Measurements from ENCODE around the gene OR10H1. TPM values are rescaled to one million over a fixed set of nuclear protein-coding genes. Genes with fewer than 3 reads are reported as not detected.

The OR10H1 gene
- total and polyA plus RNA-seq, 4 donors: under 0.01 TPM; not detected in 3

DNA sequence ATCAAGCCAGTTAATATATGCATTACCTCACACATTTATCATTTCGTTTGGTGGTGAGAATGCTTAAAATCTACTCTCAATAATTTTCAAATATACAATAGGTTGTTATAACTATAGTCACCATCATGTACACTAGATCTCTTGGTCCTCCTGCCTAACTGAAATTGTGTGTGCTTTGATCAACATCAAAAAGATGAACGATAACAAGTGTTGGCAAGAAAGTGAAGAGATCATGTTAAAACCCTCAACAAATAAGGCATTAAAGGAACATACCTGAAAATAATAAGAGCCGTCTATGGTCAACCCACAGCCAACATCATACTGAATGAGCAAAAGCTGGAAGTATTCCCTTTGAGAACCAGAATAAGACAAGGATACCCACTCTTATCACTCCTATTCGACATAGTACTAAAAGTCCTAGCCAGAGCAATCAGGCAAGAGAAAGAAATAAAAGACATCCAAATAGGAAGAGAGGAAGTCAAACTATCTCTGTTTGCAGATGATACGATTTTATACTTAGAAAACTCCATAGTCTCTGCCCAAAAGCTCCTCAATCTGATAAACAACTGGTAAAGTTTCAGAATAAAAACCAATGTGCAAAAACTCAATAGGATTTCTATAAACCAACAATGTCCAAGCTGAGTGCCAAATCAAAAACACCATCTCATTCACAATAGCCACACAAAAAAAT lies 27.9 kb upstream of the OR10H1 start:
- no peak overlapping the region for H3K4me3 ChIP-seq (ENCODE audit: low read depth in 1 of 3, low read length in 3 of 3)
- WGBS: 62% methylated on average over 5 of the region's 5 CpGs
- no peaks in the 10 kb centered on the region for H3K9me3 ChIP-seq (ENCODE audit: control insufficient read depth in 4 of 4, low read length in 3 of 4)
- no peak overlapping the region for H3K9ac ChIP-seq (ENCODE audit: low read depth in 1 of 2, low read length in 2 of 2)
- no peak for DNase-seq (ENCODE audit: low spot score)
- H3K27me3 ChIP-seq (ENCODE audit: control insufficient read depth in 4 of 4, insufficient read depth in 4 of 4, low read length in 3 of 4): no peaks in the 10 kb centered on the region
- H3K27ac ChIP-seq (ENCODE audit: low read depth in 1 of 2, low read length in 2 of 2): no peak overlapping the region
- H3K36me3 ChIP-seq (ENCODE audit: control insufficient read depth in 4 of 4, insufficient read depth in 3 of 4, low read depth in 1 of 4, low read length in 3 of 4): no peaks in the 10 kb centered on the region
- no peaks in the 10 kb centered on the region for H3K4me1 ChIP-seq (ENCODE audit: control insufficient read depth in 4 of 4, insufficient read depth in 4 of 4, low read length in 3 of 4)
- TF ChIP-seq ATF3 (IDR thresholded peaks at IDR 0.05) (no peak), ZBTB33 (IDR thresholded peaks at IDR 0.05) (no peak), FOXA2 (IDR thresholded peaks at IDR 0.05) (no peak), EGR1 (IDR thresholded peaks at IDR 0.05; ENCODE audit: low read depth in 2 of 2) (no peak), TAF1 (conservative IDR thresholded peaks at IDR 0.05) (no peak)
- TF ChIP-seq, protein P1, sequence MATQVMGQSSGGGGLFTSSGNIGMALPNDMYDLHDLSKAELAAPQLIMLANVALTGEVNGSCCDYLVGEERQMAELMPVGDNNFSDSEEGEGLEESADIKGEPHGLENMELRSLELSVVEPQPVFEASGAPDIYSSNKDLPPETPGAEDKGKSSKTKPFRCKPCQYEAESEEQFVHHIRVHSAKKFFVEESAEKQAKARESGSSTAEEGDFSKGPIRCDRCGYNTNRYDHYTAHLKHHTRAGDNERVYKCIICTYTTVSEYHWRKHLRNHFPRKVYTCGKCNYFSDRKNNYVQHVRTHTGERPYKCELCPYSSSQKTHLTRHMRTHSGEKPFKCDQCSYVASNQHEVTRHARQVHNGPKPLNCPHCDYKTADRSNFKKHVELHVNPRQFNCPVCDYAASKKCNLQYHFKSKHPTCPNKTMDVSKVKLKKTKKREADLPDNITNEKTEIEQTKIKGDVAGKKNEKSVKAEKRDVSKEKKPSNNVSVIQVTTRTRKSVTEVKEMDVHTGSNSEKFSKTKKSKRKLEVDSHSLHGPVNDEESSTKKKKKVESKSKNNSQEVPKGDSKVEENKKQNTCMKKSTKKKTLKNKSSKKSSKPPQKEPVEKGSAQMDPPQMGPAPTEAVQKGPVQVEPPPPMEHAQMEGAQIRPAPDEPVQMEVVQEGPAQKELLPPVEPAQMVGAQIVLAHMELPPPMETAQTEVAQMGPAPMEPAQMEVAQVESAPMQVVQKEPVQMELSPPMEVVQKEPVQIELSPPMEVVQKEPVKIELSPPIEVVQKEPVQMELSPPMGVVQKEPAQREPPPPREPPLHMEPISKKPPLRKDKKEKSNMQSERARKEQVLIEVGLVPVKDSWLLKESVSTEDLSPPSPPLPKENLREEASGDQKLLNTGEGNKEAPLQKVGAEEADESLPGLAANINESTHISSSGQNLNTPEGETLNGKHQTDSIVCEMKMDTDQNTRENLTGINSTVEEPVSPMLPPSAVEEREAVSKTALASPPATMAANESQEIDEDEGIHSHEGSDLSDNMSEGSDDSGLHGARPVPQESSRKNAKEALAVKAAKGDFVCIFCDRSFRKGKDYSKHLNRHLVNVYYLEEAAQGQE (IDR thresholded peaks at IDR 0.05): no peak

- WGBS: 62% methylated on average over 11 of the region's 11 CpGs
- no peak for TF ChIP-seq NR2F2 (IDR thresholded peaks at IDR 0.05)
- TF ChIP-seq, protein P2, sequence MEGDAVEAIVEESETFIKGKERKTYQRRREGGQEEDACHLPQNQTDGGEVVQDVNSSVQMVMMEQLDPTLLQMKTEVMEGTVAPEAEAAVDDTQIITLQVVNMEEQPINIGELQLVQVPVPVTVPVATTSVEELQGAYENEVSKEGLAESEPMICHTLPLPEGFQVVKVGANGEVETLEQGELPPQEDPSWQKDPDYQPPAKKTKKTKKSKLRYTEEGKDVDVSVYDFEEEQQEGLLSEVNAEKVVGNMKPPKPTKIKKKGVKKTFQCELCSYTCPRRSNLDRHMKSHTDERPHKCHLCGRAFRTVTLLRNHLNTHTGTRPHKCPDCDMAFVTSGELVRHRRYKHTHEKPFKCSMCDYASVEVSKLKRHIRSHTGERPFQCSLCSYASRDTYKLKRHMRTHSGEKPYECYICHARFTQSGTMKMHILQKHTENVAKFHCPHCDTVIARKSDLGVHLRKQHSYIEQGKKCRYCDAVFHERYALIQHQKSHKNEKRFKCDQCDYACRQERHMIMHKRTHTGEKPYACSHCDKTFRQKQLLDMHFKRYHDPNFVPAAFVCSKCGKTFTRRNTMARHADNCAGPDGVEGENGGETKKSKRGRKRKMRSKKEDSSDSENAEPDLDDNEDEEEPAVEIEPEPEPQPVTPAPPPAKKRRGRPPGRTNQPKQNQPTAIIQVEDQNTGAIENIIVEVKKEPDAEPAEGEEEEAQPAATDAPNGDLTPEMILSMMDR (IDR thresholded peaks at IDR 0.05; ENCODE audit: low read depth, low read length, missing input control): peak; percentile 5
- Histone ChIP-seq H3K36me3 (ENCODE audit: control insufficient read depth in 4 of 4, insufficient read depth in 3 of 4, low read depth in 1 of 4, low read length in 3 of 4) (no peaks in the 10 kb centered on the region), H3K27me3 (ENCODE audit: control insufficient read depth in 4 of 4, insufficient read depth in 4 of 4, low read length in 3 of 4) (no peaks in the 10 kb centered on the region), H3K27ac (ENCODE audit: low read depth in 1 of 2, low read length in 2 of 2) (no peak overlapping the region), H3K4me3 (ENCODE audit: low read depth in 1 of 3, low read length in 3 of 3) (no peak overlapping the region), H3K9me3 (ENCODE audit: control insufficient read depth in 4 of 4, low read length in 3 of 4) (no peaks in the 10 kb centered on the region), H3K4me1 (ENCODE audit: control insufficient read depth in 4 of 4, insufficient read depth in 4 of 4, low read length in 3 of 4) (peaks cover 0 to 4% (median 3%) of the 10 kb centered on the region in 4 donors), H3K9ac (ENCODE audit: low read depth in 1 of 2, low read length in 2 of 2) (no peak overlapping the region)
- no peak for DNase-seq (ENCODE audit: low spot score)
These were observed 26.6 kb upstream of the OR10H1 start for GRCh38 chr19:15841875-15842569.

All from liver (tissue), 9 donors.